Right lung (tissue), 5 donors: ENCODE measurements around the gene SREK1. TPM values are rescaled to one million over a fixed set of nuclear protein-coding genes. Genes with fewer than 3 reads are reported as not detected.
"Not testable (repeated sequence)": the region's sequence is repeated elsewhere in the genome, so short reads cannot be mapped to it uniquely, and the experiment has no call there.

ENCODE experiments used
- DNase-seq, 2 donors: peaks; one replicate each; pipeline ENCODE4 v3.0.0-alpha.2; 2013
- polyA plus RNA-seq, 5 donors: library from polyadenylated mRNA; unstranded; fragments of 120-200 nt; gene quantifications; one replicate each; pipeline versions ENCODE4 v1.2.1 to v1.2.3, GENCODE V29; 2013; ENCODE audit warnings: inconsistent platforms in 1 of 5, low replicate concordance in 1 of 5; ENCODE audit not compliant: insufficient read length in 5 of 5, insufficient read depth in 1 of 5

Gene SREK1
- polyA plus RNA-seq, 5 donors: 112 to 192 (median 187) TPM

GRCh38 chr5:66209794-66210193 is 65.7 kb downstream of the SREK1 start:
- no peak for DNase-seq

- DNase-seq: no peak
Measured at GRCh38 chr5:66213533-66213932, 69.4 kb downstream of the SREK1 start.

- no peak for DNase-seq
Measured at GRCh38 chr5:66222455-66222854, 78.4 kb downstream of the SREK1 start.

- DNase-seq: not testable (repeated sequence)
Measured at GRCh38 chr5:66222896-66223295, 78.8 kb downstream of the SREK1 start.

- DNase-seq: no peak
Measured at GRCh38 chr5:66223637-66224036, 79.5 kb downstream of the SREK1 start.

GRCh38 chr5:66224274-66224673 is 80.2 kb downstream of the SREK1 start:
- DNase-seq: no peak

- no peak for DNase-seq
Measured at GRCh38 chr5:66224773-66225553, 80.9 kb downstream of the SREK1 start.

- no peak for DNase-seq
Measured at GRCh38 chr5:66230551-66230950, 86.5 kb downstream of the SREK1 start.

- DNase-seq: no peak
Measured at GRCh38 chr5:66231508-66231907, 87.4 kb downstream of the SREK1 start.

- DNase-seq: no peak
Measured at GRCh38 chr5:66232275-66232674, 88.2 kb downstream of the SREK1 start.

GRCh38 chr5:66232706-66233445 is 88.8 kb downstream of the SREK1 start:
- DNase-seq: no peak

Other genes starting within 250 kb of the SREK1 start
- gene ERBIN, start 217.7 kb upstream of the SREK1 start, polyA plus RNA-seq: 10 to 100 TPM; 57.3 to 85.2 (median 80.2) TPM